ENCODE results near the gene PEAK1. TPM values are rescaled to one million over a fixed set of nuclear protein-coding genes. Genes with fewer than 3 reads are reported as not detected.

PEAK1 gene
- total and polyA plus RNA-seq, 2 donors (not counting 3 experiments of a cell fraction or from before 2014, with no cell fraction given) = 17.9 to 91.9 TPM

DNA sequence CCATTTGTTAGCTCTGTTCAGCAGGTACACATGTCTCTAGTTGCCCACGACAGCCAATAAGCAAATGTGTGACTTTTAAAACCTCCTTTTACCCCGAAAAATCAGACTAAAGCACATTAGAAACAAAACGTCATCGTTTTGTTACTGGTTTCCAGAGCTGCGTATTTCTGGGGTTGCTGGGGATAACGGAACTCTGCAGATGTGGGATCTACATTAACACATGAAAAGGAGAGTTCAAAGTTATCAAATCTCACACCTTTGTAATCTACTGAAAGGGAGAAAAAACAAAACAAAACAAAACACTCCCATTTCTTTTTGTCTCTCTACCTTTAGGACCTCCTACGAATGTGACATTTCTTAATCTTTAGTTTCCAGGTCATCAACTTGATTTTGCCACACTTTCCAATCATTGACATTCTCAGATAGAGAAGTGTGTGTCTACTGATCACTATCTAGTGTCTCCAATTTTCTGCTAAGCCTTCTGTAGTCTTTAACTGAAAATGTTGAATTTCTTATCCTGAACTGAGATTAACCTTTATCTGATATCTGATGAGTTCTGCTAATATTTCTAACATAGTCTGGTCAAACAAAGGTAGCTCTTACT lies 256.0 kb downstream of the PEAK1 start:
- Histone ChIP-seq H4K20me1 (replicated peaks; ENCODE audit: control insufficient read depth, extremely low read depth, insufficient read depth, low read length) (no peaks in the 10 kb centered on the region), H3K9me1 (replicated peaks; ENCODE audit: control insufficient read depth, extremely low read depth, insufficient read depth, low read length) (no peaks in the 10 kb centered on the region), H2AFZ (ENCODE audit: low read depth, low read length) (no peak overlapping the region), H3K9me3 (replicated peaks; ENCODE audit: control insufficient read depth, insufficient read depth, low read length) (no peaks in the 10 kb centered on the region), H3K27me3 (ENCODE audit: control insufficient read depth in 2 of 2, insufficient read depth in 2 of 2, low read length in 2 of 2) (no peaks in the 10 kb centered on the region), H3K27ac (ENCODE audit: insufficient read depth, low read depth, low read length) (no peak overlapping the region), H3K36me3 (ENCODE audit: control insufficient read depth in 2 of 2, extremely low read depth in 1 of 2, insufficient read depth in 2 of 2, low read length in 2 of 2) (peaks cover 0 to 3% of the 10 kb centered on the region in 2 experiments), H3K4me2 (ENCODE audit: insufficient read depth, low read length) (no peak overlapping the region), H3K4me1 (ENCODE audit: control insufficient read depth, extremely low read depth, insufficient read depth, low read length) (peaks cover 21% of the 10 kb centered on the region), H3K4me3 (replicated peaks in 1 of 3; ENCODE audit: insufficient read depth in 1 of 3, low read depth in 1 of 3, low read length in 3 of 3) (no peak overlapping the region), H3K9ac (replicated peaks; ENCODE audit: extremely low read depth, insufficient read depth, low read length) (no peak overlapping the region), H3K79me2 (ENCODE audit: control insufficient read depth, insufficient read depth, low read length) (peaks cover 2% of the 10 kb centered on the region)
- no peak for DNase-seq (ENCODE audit: low read depth, low spot score)
- BruUV-seq (replicated peaks) = no TSS peak
- dilution Hi-C loops (cut with MboI; ENCODE audit: extremely low pct_ligation_motif_present, low sequenced_read_pairs) = no loop called here
- ChIA-PET CTCF (interaction anchor here (1.2 kb wide), 1 partner anchor 24 kb away, joined by 3 read pairs; no protein-coding TSS in a partner anchor), POLR2A (no interaction called here)
- FAIRE-seq = no peak
- TF ChIP-seq POLR2AphosphoS5 (IDR thresholded peaks at IDR 0.05; ENCODE audit: insufficient read depth, low read depth, low read length) = no peak
- no peak for TF ChIP-seq MYC (IDR thresholded peaks at IDR 0.05; ENCODE audit: low read depth, low read length)
- TF ChIP-seq, protein P1, sequence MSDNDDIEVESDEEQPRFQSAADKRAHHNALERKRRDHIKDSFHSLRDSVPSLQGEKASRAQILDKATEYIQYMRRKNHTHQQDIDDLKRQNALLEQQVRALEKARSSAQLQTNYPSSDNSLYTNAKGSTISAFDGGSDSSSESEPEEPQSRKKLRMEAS (IDR thresholded peaks at IDR 0.05; ENCODE audit: insufficient read depth, insufficient read length) = no peak
- no peak for TF ChIP-seq FOS (IDR thresholded peaks at IDR 0.05; ENCODE audit: borderline replicate concordance, insufficient read depth, low read length)
- no peak for TF ChIP-seq EZH2 (IDR thresholded peaks at IDR 0.05; ENCODE audit: borderline replicate concordance, low read depth, low read length, severe bottlenecking)
- no peak for TF ChIP-seq GATA2 (IDR thresholded peaks at IDR 0.05; ENCODE audit: insufficient read depth, insufficient read length, low read depth, low read length)
- TF ChIP-seq JUN (IDR thresholded peaks at IDR 0.05; ENCODE audit: borderline replicate concordance, insufficient read depth, insufficient read length, low read depth) = no peak
- TF ChIP-seq POLR2A (IDR thresholded peaks at IDR 0.05; ENCODE audit: low read depth, low read length) = no peak
- TF ChIP-seq, protein P2, sequence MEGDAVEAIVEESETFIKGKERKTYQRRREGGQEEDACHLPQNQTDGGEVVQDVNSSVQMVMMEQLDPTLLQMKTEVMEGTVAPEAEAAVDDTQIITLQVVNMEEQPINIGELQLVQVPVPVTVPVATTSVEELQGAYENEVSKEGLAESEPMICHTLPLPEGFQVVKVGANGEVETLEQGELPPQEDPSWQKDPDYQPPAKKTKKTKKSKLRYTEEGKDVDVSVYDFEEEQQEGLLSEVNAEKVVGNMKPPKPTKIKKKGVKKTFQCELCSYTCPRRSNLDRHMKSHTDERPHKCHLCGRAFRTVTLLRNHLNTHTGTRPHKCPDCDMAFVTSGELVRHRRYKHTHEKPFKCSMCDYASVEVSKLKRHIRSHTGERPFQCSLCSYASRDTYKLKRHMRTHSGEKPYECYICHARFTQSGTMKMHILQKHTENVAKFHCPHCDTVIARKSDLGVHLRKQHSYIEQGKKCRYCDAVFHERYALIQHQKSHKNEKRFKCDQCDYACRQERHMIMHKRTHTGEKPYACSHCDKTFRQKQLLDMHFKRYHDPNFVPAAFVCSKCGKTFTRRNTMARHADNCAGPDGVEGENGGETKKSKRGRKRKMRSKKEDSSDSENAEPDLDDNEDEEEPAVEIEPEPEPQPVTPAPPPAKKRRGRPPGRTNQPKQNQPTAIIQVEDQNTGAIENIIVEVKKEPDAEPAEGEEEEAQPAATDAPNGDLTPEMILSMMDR (IDR thresholded peaks at IDR 0.05; ENCODE audit: extremely low read depth in 1 of 2, insufficient read depth in 1 of 2, low read depth in 1 of 2, low read length in 2 of 2) = no peak
- intact Hi-C loops (cut with micrococcal nuclease) = no loop called here
